ENCODE data around the gene NLN. TPM values are rescaled to one million over a fixed set of nuclear protein-coding genes. Genes with fewer than 3 reads are reported as not detected.
"Not testable (repeated sequence)": the region's sequence is repeated elsewhere in the genome, so short reads cannot be mapped to it uniquely, and the experiment has no call there.

NLN gene
- total and polyA plus RNA-seq, 2 donors, result 2.5 to 7.5 TPM

- Histone ChIP-seq H3K27me3 (ENCODE audit: control insufficient read depth in 2 of 2, insufficient read depth in 1 of 2, low read length in 1 of 2) (no peaks in the 10 kb centered on the region), H3K4me3 (ENCODE audit: low read length in 2 of 2) (no peak overlapping the region), H3K27ac (ENCODE audit: low read depth in 1 of 2, low read length in 1 of 2) (no peak overlapping the region), H3K4me1 (ENCODE audit: control insufficient read depth in 2 of 2, insufficient read depth in 2 of 2, low read length in 2 of 2) (peaks cover 0 to 3% of the 10 kb centered on the region in 2 donors), H3K9me3 (ENCODE audit: control insufficient read depth in 2 of 2, insufficient read depth in 1 of 2, low read length in 1 of 2) (no peaks in the 10 kb centered on the region), H3K36me3 (ENCODE audit: control insufficient read depth in 2 of 2, insufficient read depth in 2 of 2, low read length in 1 of 2) (no peaks in the 10 kb centered on the region)
- no peak for DNase-seq (ENCODE audit: low read depth in 6 of 9, low spot score in 9 of 9)
- 88% methylated on average over 5 of the region's 5 CpGs for WGBS
Observed at GRCh38 chr5:65871182-65871581, 149.2 kb downstream of the NLN start.

- H3K4me1 ChIP-seq (ENCODE audit: control insufficient read depth in 2 of 2, insufficient read depth in 2 of 2, low read length in 2 of 2); DNase-seq (ENCODE audit: low read depth in 6 of 9, low spot score in 9 of 9); H3K27ac ChIP-seq (ENCODE audit: low read depth in 1 of 2, low read length in 1 of 2); H3K9me3 ChIP-seq (ENCODE audit: control insufficient read depth in 2 of 2, insufficient read depth in 1 of 2, low read length in 1 of 2); H3K36me3 ChIP-seq (ENCODE audit: control insufficient read depth in 2 of 2, insufficient read depth in 2 of 2, low read length in 1 of 2); H3K4me3 ChIP-seq (ENCODE audit: low read length in 2 of 2); H3K27me3 ChIP-seq (ENCODE audit: control insufficient read depth in 2 of 2, insufficient read depth in 1 of 2, low read length in 1 of 2): not testable (repeated sequence)
- 87% methylated on average over 5 of the region's 5 CpGs for WGBS
Observed at GRCh38 chr5:65871776-65872175, 149.8 kb downstream of the NLN start.

GRCh38 chr5:65873181-65873750, 151.3 kb downstream of the NLN start:
- DNase-seq (ENCODE audit: low read depth in 6 of 9, low spot score in 9 of 9), result no peak
- 95% methylated on average over 3 of the region's 3 CpGs for WGBS
- no peak overlapping the region for H3K4me3 ChIP-seq (ENCODE audit: low read length in 2 of 2)
- no peaks in the 10 kb centered on the region for H3K4me1 ChIP-seq (ENCODE audit: control insufficient read depth in 2 of 2, insufficient read depth in 2 of 2, low read length in 2 of 2)
- H3K9me3 ChIP-seq (ENCODE audit: control insufficient read depth in 2 of 2, insufficient read depth in 1 of 2, low read length in 1 of 2), result no peaks in the 10 kb centered on the region
- no peak overlapping the region for H3K27ac ChIP-seq (ENCODE audit: low read depth in 1 of 2, low read length in 1 of 2)
- no peaks in the 10 kb centered on the region for H3K36me3 ChIP-seq (ENCODE audit: control insufficient read depth in 2 of 2, insufficient read depth in 2 of 2, low read length in 1 of 2)
- H3K27me3 ChIP-seq (ENCODE audit: control insufficient read depth in 2 of 2, insufficient read depth in 1 of 2, low read length in 1 of 2), result no peaks in the 10 kb centered on the region

DNA sequence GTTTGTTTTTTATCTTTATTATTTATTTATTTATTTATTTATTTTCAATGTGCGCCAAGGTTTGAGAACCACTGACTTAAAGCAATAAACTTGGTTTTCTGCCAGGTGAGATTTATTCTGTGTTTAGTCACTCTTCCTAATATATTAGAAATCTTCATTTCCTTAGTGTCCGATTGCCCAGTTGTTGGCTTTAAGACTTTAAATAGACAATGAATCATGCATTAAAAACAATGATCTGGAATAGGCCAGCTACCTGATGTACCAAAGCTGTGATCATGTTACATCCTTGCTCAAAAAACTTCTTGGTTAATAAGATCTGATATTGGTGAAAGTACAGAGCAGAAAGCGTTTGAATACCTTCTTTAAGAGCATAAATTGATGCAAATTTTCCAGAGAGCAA, 152.2 kb downstream of the NLN start:
- no peak for DNase-seq (ENCODE audit: low read depth in 6 of 9, low spot score in 9 of 9)
- no peaks in the 10 kb centered on the region for H3K9me3 ChIP-seq (ENCODE audit: control insufficient read depth in 2 of 2, insufficient read depth in 1 of 2, low read length in 1 of 2)
- no peak overlapping the region for H3K4me3 ChIP-seq (ENCODE audit: low read length in 2 of 2)
- H3K27ac ChIP-seq (ENCODE audit: low read depth in 1 of 2, low read length in 1 of 2), result no peak overlapping the region
- H3K27me3 ChIP-seq (ENCODE audit: control insufficient read depth in 2 of 2, insufficient read depth in 1 of 2, low read length in 1 of 2), result no peaks in the 10 kb centered on the region
- no peaks in the 10 kb centered on the region for H3K4me1 ChIP-seq (ENCODE audit: control insufficient read depth in 2 of 2, insufficient read depth in 2 of 2, low read length in 2 of 2)
- no peaks in the 10 kb centered on the region for H3K36me3 ChIP-seq (ENCODE audit: control insufficient read depth in 2 of 2, insufficient read depth in 2 of 2, low read length in 1 of 2)
- 96% methylated on average over 3 of the region's 3 CpGs for WGBS

DNA sequence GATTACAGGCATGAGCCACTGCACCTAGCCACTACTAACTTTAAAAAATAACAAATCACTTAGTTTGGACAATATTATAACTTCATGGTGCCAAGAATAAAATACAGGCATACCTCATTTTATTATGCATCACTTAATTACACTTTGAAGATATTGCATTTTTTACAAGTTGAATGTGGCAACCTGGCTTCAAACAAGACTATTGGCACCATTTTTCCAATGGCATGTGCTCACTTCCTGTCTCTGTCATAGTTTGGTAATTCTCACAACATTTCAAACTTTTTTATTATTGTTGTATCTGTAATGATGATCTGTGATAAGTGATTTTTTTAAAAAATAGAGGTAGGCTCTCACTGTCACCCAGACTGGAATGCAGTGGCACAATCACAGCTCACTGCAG, 154.5 kb downstream of the NLN start:
- no peak overlapping the region for H3K27ac ChIP-seq (ENCODE audit: low read depth in 1 of 2, low read length in 1 of 2)
- no peaks in the 10 kb centered on the region for H3K27me3 ChIP-seq (ENCODE audit: control insufficient read depth in 2 of 2, insufficient read depth in 1 of 2, low read length in 1 of 2)
- no peaks in the 10 kb centered on the region for H3K9me3 ChIP-seq (ENCODE audit: control insufficient read depth in 2 of 2, insufficient read depth in 1 of 2, low read length in 1 of 2)
- H3K4me1 ChIP-seq (ENCODE audit: control insufficient read depth in 2 of 2, insufficient read depth in 2 of 2, low read length in 2 of 2), result no peaks in the 10 kb centered on the region
- H3K36me3 ChIP-seq (ENCODE audit: control insufficient read depth in 2 of 2, insufficient read depth in 2 of 2, low read length in 1 of 2), result no peaks in the 10 kb centered on the region
- H3K4me3 ChIP-seq (ENCODE audit: low read length in 2 of 2), result no peak overlapping the region
- DNase-seq (ENCODE audit: low read depth in 6 of 9, low spot score in 9 of 9), result no peak

DNA sequence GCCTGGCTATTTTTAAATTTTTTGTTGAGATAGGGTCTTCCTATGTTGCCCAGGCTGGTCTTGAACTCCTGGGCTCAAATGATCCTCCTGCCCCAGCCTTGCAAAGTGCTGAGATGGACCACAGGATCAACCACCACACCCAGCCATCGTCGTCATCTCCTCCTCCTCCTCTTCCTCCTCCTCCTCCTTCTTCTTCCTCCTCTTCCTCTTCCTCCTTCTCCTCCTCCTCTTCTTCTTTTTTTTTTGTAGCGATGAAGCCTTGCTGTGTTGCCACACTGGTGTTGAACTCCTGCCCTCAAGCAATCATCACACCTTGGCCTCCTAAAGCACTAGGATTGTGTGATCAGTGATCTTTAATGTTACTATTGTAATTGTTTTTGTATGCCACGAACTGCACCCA, 155.0 kb downstream of the NLN start:
- H3K4me3 ChIP-seq (ENCODE audit: low read length in 2 of 2), result no peak overlapping the region
- H3K4me1 ChIP-seq (ENCODE audit: control insufficient read depth in 2 of 2, insufficient read depth in 2 of 2, low read length in 2 of 2), result no peaks in the 10 kb centered on the region
- no peak overlapping the region for H3K27ac ChIP-seq (ENCODE audit: low read depth in 1 of 2, low read length in 1 of 2)
- no peak for DNase-seq (ENCODE audit: low read depth in 6 of 9, low spot score in 9 of 9)
- no peaks in the 10 kb centered on the region for H3K9me3 ChIP-seq (ENCODE audit: control insufficient read depth in 2 of 2, insufficient read depth in 1 of 2, low read length in 1 of 2)
- no peaks in the 10 kb centered on the region for H3K27me3 ChIP-seq (ENCODE audit: control insufficient read depth in 2 of 2, insufficient read depth in 1 of 2, low read length in 1 of 2)
- 93% methylated on average over 4 of the region's 4 CpGs for WGBS
- no peaks in the 10 kb centered on the region for H3K36me3 ChIP-seq (ENCODE audit: control insufficient read depth in 2 of 2, insufficient read depth in 2 of 2, low read length in 1 of 2)

Other genes with a start within 250 kb of the NLN start
- gene ADAMTS6, start 240.3 kb upstream of the NLN start, total RNA-seq, result 11.5 TPM
- gene ADAMTS6, start 240.3 kb upstream of the NLN start, polyA plus RNA-seq, result 1.2 TPM
- gene CENPK, start 159.0 kb upstream of the NLN start, total RNA-seq, result 44.9 TPM
- gene CENPK, start 159.0 kb upstream of the NLN start, polyA plus RNA-seq, result 23.1 TPM
- 53.7 TPM for gene PPWD1, start 158.9 kb upstream of the NLN start, total RNA-seq
- 84.0 TPM for gene PPWD1, start 158.9 kb upstream of the NLN start, polyA plus RNA-seq
- gene TRIM23, start 97.9 kb upstream of the NLN start, total RNA-seq, result 17.3 TPM
- gene TRIM23, start 97.9 kb upstream of the NLN start, polyA plus RNA-seq, result 9.2 TPM
- gene SHLD3, start 97.2 kb upstream of the NLN start, total RNA-seq, result 5.1 TPM
- 5.6 TPM for gene SHLD3, start 97.2 kb upstream of the NLN start, polyA plus RNA-seq
- 33.9 TPM for gene TRAPPC13, start 97.2 kb upstream of the NLN start, total RNA-seq
- gene TRAPPC13, start 97.2 kb upstream of the NLN start, polyA plus RNA-seq, result 30.0 TPM
- gene SGTB, start 96 bp upstream of the NLN start, total RNA-seq, result 3.3 TPM
- gene SGTB, start 96 bp upstream of the NLN start, polyA plus RNA-seq, result 6.7 TPM
- 75.8 TPM for gene ERBIN, start 204.4 kb downstream of the NLN start, total RNA-seq
- 45.0 TPM for gene ERBIN, start 204.4 kb downstream of the NLN start, polyA plus RNA-seq

Data from thymus (tissue), 11 donors.